Measurements from ENCODE around the gene PPP1R14C.

Gene PPP1R14C

DNA sequence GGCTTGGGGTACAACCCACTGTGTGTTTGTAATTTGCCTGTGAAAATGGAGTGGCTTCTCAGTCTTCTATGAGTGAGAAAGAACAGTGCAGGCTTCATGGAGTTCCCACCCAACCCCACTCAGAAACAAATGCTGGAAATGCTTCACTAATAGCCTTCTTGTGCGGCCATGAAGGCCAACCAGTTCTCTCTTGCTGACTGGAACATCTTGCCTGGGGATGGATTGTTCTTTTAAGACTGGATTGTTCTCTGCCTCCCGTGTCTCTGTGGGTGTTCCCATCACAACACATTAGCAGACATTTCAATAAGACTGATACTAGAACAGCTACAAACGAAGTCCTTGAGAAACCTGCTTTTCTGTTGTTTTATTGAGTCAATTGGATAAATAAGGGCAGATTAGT, 110.6 kb downstream of the PPP1R14C start:
- no peak for DNase-seq

DNA sequence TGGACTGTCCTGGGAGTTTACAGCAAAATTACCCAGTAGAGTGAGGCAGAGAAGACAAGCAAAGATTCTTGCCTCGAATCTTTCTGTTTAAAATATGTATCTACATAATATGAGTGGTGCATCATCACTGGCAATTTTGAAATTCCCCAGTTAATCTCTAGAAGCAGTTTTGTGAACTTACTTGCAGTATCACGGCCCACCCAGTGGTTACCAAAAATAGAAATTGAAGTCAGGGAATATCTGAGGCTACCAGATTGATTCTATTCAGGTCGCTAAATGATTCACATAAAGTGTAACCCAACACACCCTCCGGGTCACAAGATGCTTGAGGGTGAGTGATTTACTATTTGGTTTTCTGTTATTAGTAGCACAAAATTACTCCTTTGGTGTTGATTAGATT, 111.9 kb downstream of the PPP1R14C start:
- DNase-seq = no peak

DNA sequence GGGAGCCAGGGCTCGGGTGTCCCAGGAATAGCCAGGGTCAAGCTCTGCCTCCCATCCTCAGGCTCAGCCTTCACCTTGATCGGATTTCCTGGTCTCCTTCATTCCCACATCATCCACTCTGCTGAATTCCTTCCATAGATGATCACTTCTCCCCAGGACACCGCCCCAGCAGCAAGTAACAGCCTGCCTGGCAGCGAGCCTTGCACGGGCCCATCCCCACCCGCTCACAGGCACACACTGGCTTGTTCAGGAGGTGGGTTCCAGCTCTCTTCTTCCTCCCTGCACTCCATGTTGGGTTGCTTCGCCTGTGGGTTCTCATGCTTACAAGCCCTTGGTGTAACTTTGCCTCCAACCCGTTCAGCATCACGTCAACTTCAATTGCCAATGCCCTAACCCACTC, 113.0 kb downstream of the PPP1R14C start:
- DNase-seq = no peak

DNA sequence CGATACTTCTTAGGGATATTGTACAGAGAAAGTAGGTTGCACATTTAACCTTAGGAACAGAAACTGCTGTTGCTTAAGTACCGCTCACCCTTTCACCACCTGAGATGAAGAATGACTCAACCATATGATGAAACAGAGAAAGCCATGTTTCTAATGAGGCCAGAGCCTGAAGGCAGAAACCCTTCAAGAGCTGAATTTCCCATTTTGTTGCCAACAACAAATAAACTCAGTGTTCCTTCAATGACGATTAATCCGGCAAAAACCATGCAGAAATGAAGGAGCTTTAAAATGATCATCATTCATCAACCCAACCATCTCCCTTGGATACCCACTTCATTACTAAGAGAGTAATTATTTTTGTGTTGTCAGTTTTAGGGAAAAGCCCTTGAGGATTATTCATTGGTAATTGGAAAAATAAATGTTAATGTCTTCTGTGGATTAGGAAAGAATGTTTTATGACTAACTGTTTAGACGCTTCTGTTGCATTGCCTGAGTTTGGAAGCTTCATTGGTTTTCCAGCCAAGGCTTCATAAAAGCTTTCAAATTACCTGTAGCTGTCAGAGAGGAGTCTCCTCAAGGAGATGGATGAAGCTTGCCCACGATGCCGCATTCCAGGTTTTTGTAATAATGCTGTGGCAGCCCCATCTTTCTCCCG, 113.9 kb downstream of the PPP1R14C start:
- no peak for DNase-seq

DNA sequence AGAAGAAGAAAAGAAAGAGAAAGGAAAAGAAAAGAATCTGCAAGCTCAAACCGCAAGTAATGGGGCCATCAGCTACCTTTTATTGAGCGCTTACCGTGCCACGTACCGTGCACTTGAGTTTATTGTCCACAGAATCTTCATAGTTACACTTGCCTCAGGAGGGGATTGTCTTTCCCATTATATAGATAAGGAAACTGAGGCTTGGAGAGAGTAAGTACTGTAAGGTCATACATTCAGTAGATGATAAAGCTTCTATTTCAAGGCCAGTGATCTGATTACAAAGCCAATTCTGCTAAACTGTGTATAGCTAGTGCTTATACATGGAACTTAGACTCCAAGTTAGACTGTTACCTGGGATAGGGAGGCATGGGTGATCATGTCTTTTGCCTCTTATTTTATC, 115.5 kb downstream of the PPP1R14C start:
- no peak for DNase-seq

DNA sequence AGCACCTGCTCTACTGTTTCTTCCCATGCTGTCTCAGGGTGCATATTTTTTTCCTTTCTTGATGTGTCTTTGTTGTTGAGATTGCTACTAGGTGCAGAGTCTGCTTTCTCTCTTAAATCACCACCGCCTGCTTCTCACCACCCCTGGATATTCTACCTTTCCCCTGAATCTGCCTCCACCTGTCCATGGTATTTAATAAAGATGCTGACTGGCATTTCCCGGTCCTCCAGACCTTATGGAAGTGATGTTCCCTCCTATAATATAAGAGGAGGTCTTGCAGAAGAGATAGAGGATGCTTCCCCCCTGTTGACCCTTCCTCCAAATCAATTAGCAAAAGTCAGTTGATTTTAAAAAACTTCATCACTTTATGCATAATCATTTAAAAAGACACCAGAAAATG, 118.1 kb downstream of the PPP1R14C start:
- DNase-seq = no peak

DNA sequence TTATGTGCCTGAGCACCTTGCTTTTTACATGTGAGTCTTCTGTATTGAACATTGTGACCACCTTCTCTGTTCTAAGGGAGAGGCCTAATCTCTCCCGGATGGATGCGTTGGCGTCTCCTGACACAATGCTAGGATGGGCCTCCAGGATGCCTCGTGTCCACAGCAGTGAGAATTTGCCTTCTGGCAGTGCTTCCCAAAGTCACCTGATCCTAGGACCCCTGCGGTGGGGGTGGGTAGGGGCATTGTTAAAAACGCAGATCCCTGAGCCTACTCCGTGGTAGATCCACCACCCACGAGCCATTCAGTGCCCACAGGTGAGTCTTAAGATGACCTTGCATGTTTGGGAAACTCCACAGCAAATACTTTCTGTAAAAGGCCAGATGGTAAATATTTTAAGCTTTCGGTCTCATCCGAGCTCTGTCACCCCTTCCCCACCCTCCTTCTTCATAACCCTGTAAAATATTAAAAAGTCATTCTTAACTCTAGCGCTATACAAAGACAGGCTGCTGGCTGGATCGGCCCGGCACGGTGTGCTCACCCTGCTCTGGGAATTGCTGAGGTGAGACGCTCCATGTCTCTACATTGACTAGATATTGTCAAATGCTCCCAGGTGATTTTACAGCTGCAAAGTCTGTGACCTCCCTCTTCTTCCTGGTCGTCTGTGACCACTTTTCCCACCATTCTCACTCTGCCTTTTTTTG, 119.3 kb downstream of the PPP1R14C start:
- no peak for DNase-seq

DNA sequence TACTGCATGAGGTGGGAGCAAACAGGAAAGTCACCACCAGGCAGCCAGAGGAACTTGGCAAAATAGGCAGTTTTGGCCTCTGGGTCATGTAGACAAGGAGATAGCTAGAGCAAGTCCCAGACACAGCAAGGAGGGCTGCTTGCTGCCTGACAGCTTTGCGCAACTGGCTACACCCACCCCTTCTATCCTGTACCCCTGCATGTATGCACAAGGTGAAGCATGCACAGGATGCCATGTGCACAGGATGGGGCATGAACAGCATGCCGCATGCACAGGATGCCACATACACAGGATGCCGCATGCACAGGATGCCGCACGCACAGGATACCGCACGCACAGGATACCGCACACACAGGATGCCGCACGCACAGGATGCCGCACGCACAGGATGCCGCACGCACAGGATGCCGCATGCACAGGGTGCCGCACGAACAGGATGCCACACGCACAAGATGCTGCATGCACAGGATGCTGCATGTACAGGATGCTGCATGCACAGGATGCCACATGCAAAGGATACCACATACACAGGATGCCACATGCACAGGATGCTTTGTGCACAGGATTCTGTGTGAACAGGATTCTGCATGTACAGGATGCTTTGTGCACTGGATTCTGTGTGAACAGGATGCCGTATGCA, 121.0 kb downstream of the PPP1R14C start:
- DNase-seq = no peak

DNA sequence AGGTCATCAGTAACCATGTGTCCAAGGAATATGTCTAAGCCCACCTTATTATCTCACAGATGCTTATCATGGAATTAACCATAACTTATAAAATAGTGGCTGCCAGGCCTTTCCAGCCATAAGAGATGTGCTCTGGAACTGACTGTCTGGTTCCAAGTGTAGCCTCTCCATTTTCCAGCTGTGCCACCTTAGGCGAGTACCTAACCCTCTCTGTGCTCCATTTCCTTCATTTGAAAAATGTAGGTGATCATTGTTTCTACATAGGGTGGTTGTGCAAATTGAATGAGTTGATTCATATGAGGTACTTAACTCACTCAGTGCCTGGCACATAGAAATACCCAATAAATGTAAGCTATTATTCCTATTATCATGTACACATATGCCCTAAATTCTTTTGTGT, 123.5 kb downstream of the PPP1R14C start:
- no peak for DNase-seq

DNA sequence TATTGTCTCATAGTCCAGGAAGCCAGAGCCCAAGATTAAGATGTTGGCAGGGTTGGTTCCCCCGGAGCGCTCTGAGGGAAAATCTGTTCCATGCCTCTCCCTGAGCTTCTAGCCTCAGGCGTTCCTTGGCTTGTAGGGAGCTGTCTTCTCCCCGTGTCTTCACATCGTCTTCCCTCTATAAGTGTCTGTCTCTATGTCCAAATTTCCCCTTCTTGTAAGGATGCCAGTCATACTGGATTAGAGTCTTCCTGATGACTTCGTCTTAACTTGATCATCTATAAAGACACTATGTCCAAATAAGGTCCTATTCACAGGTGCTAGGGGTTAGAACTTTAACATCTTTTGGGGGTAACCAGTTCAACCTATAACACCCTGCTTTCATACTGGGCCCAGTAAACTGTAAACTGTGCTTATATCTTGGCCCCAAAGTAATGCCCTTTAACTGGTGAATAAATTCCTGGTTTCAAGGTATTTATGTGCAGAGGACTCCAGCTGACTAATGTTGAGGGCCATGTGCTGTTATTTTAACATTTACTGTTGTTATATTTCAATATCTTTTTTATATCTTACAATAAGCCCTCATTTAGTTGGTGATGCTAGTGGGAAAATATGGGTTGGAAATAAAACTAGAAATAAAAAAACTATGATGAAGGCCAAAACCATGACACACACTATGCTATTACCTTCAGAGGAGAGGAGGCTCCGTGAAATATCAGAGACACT, 124.3 kb downstream of the PPP1R14C start:
- no peak for DNase-seq

DNA sequence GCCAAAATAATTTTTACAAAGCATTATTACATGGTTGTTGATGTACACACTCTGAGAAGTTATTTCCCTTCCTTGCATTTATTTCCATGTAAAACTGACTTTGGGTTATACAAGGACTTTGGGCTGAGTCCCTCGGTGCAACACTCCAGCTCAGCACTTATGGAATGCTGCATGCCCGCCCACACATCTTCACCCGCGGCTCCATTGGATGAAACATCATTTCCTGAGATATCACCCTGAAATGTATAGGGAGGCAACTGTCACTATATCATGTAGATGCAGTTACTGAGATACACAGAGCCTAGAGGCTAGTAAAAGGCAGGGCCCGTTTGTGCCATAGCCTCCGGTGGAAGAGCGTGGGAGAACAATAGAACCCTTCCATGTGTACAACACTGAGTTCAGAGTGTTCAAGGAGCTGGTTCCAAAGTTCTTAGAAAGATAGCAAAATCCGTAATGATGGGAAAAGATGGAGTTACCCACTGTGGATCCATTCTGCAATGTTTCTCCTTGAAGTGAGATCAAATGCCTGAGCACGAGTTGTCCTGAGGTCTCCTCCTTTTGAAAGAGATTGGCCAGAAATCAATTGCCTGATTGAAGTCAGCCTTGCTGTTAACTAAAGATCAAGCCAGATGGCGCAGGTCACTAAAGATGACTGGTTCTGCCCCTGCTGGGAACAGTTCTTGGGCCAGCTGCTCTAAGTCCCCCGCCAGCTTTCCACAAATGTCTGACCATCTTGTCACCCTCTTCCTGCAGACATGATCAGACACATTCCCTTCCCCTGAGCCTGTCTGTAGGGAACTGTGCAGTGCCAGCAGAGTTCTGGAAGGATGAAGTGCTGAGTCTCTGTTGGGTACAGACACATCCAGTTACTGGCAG, 125.1 kb downstream of the PPP1R14C start:
- no peak for DNase-seq

DNA sequence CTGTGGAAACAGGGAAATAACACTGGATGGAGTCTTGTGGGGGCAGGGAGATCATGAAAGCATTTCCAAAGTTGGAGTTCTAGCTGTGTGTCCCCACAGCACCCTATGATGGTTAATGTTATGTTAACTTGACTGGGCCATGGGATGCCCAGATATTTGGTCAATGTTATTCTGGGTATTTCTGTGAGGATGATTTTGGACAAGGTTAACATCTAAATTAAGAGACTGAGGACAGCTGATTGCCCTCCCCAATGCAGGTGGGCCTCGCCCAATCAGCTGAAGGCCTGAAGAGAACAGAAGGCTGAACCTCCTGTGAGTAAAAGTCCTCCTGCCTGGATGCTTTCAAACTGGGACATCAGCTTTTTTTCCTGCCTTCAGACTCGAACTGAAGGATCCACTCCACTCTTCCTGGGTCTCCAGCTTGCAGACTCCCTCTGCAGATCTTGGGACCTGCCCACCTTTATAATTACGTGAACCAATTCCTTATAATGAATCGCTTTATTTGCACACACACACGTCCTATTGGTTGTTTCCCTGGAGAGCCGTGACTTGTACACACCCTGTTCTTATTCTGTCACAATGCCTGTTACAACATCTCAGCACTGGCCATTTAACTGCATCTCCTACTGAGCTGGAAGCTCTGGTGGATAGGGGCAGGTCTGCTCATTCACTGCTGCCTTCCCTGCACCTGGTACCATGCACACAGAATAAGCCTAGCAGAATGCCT, 126.4 kb downstream of the PPP1R14C start:
- DNase-seq = no peak

DNA sequence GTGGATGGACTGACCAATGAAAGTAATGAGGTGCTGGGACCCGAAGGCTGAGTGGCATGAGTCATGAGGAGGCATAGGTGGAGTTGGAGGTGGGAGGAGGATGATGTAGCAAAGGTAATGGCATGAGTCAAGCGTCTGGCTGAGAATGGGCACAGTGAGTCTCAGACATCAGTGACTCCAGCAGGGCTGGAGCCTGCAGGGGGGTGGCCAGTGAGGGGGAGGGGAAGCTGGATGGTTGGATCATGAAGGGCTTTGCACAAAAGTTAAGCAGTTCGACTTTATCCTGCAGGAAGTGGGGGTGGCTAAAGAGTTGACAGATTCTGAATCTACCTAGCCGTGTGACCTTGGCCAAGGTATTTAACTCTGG, 127.0 kb downstream of the PPP1R14C start:
- DNase-seq = no peak

DNA sequence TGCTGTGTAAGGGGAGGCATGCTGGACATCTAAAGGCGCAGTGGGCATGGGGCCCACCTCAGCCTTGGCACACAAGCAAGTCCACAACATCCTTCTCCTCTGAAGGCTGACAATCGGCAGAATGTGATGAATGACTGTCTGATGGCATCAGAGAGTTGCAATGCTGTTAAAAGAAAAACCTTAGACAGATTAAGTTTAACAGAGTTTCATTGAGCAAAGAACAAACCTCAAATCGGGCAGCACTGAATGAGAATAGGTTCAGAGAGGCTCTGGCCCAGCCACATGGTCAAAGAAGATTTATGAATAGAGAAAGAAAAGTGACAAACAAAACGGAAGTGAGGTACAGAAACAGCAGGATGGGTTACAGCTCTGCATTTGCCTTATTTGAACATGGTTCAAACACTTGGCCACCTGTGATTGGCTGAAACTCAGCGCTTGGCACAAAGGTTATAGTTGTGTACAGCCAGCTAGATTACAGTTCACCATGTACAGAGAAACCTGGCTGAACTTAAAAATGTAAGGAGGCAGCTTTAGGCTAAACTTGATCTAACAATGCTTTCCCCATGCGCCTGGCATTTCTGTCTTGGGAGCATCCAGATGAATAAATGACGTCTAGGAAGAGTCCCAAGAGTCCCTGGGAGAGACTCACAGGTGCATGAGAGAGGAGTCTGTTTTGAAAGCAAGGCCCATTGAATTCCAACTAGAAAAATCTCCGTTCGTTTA, 127.6 kb downstream of the PPP1R14C start:
- no peak for DNase-seq

DNA sequence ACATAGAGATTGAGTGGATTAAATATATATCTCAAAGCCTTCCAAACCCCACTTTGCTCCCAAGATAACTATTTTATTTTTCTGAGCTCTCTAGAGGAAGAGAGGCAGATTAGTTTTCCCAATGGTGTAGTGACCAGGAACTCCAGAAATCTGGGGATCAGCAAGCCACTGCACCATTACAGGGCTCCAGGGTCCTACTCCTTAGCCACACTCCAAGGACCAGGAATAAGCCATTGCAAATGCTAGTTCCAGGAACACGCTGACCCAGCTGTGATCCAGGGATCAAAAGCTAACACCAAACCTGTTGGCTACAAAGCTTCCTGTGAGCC, 128.3 kb downstream of the PPP1R14C start:
- no peak for DNase-seq

DNA sequence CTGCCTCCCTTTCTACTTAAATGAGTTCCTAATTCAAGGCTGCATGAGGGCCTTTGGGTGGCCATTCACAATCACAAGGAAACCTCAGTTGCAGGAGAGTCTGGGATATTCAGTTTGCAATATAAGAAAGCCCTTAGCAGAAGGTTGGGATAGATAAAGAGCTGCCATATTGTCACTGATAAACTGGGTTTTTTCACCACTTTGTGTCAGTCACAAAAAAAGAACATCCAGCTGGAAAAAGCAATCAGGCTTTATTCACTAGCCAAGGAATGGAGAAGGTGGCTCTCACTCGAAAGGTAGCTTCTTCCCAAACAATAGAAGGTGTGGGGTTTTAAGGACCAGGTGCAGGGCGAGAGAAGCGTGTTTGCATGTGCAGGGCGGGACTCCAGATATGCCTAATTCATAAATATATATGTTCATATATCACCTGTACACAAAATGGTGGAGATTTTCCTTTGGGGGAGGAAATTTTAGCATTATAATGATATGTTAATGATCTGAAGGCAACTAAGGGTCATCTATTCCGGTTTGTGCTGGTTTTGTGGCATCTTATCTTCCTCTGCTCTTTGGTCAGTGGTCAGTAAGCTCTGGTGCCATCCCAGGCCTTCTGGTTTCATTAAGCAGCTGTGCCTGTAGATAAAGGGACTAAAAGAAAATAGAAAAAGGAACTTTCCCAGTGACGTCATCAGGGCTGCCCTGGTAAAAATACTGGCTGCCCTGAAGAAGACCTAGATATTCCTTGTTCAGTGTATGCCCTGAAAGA, 128.8 kb downstream of the PPP1R14C start:
- no peak for DNase-seq

DNA sequence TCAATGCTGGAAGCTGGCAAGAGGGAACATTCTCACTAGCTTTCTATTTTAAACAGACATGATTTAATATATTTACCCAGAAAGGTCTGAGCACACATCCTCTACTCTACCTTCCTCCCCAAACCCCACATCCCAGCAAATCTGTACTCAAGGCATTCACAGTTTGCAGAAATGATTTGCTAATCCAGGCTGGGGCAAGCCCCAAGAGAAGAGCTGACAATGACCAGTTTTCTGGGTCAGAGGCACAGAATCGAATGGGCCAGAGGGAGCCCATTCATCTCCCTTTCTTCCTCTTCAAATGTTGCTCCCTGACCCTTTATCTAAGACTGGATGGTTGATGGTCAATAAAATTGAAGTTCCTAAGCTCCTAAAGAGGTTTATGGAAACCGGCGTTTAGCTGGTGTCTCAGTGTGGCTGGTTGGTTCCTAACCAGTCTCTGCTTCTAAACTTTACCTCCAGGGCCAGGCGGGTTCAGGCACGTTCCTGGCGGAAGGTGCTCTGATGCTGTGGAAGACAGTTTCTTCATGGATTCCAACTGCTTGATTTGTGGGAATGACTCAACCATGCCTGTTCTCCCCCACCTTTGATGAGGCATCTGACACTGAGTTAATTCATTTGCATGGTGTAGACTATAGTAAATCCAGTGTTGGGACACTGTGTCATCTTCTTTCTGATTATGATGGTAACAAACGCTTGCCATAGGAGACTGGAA, 129.6 kb downstream of the PPP1R14C start:
- DNase-seq = no peak

DNA sequence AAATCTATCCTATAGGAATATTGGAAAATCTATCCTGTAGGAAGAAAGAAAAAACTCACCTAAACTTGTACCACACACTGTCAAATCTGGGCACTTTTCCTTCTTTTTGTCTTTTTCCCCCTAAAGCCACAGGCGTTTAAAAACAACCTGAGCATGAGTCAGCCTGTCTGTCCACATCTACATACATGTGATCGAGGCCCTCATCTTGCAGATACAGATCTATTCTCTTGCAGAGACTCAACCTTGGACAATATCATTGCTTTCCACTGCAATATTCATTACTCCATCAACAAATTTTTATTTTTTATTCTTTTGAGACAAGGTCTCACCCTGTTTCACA, 130.1 kb downstream of the PPP1R14C start:
- DNase-seq = no peak

DNA sequence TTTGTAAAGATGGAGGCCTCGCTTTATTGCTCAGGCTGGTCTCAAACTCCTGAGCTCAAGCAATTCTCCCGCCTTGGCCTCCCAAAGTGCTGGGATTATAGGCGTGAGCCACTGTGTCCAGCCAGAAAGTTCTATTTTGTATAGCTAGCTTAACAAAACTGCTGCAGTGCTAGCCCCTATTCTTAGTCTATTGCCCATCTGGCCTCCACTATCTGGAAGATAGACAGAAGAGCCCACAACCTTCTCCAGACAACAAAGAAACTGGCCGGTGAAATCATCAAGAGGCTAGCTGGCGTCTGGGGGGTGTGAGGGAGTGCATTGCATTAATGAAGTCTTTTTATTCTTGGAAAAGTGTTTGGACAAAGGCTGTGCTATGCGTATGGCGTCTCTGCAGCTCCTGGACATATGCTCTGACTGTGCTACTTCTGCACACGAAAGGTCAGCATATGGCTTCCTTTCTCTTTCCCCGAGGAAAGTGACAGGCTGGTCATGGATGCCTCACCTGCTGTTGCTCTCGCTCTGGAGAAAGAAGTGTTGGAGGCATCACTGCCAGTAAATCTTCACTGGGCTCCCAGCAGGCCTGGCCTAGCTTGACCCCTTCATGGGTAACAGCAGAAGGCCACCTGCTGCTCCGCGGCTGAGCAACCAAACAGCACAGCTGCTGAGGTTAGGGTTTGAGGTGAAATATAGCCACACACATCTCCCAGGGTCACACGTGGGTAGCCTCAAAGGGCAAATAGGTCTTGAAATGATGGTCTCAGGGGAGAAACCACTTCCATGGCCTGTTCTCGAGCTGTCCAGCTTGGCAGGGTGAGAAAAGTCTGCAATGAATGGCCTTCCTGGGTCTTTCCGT, 130.8 kb downstream of the PPP1R14C start:
- DNase-seq = no peak

Measured in AML-193 (cell line).